GM19467 (cell line): ENCODE results near the gene UBTD1.
"Not testable (repeated sequence)": the region's sequence is repeated elsewhere in the genome, so short reads cannot be mapped to it uniquely, and the experiment has no call there.

Experiments used
- ATAC-seq: cut with Tn5 transposase; IDR thresholded peaks from one replicate; pipeline ENCODE4 v1.9.1; 2021; ENCODE audit warnings: mild to moderate bottlenecking, moderate library complexity; ENCODE audit not compliant: unreplicated experiment

Gene UBTD1

GRCh38 chr10:97537186-97537869 lies 38.6 kb downstream of the UBTD1 start:
- no peak for ATAC-seq

- no peak for ATAC-seq
Measured at GRCh38 chr10:97538411-97538810, 39.7 kb downstream of the UBTD1 start.

GRCh38 chr10:97538839-97539238 lies 40.1 kb downstream of the UBTD1 start:
- no peak for ATAC-seq

GRCh38 chr10:97539523-97540200 lies 40.9 kb downstream of the UBTD1 start:
- no peak for ATAC-seq

GRCh38 chr10:97540669-97541500 lies 42.2 kb downstream of the UBTD1 start:
- ATAC-seq, result no peak

- no peak for ATAC-seq
Measured at GRCh38 chr10:97542169-97543024, 43.7 kb downstream of the UBTD1 start.

GRCh38 chr10:97543025-97543546 lies 44.4 kb downstream of the UBTD1 start:
- no peak for ATAC-seq

- no peak for ATAC-seq
Measured at GRCh38 chr10:97546456-97547270, 47.9 kb downstream of the UBTD1 start.

GRCh38 chr10:97547271-97547600 lies 48.5 kb downstream of the UBTD1 start:
- no peak for ATAC-seq

GRCh38 chr10:97547962-97548361 lies 49.2 kb downstream of the UBTD1 start:
- ATAC-seq, result no peak

- no peak for ATAC-seq
Measured at GRCh38 chr10:97548828-97549455, 50.2 kb downstream of the UBTD1 start.

GRCh38 chr10:97549587-97550322 lies 51.0 kb downstream of the UBTD1 start:
- ATAC-seq, result no peak

- no peak for ATAC-seq
Measured at GRCh38 chr10:97550336-97551149, 51.8 kb downstream of the UBTD1 start.

GRCh38 chr10:97551271-97551670 lies 52.5 kb downstream of the UBTD1 start:
- ATAC-seq, result no peak

GRCh38 chr10:97553575-97554031 lies 54.9 kb downstream of the UBTD1 start:
- peak; percentile 69 for ATAC-seq

- not testable (repeated sequence) for ATAC-seq
Measured at GRCh38 chr10:97554336-97554735, 55.6 kb downstream of the UBTD1 start.

- not testable (repeated sequence) for ATAC-seq
Measured at GRCh38 chr10:97555541-97555940, 56.8 kb downstream of the UBTD1 start.
